Progenitor cell of endocrine pancreas (in vitro differentiated cells): Measurements from ENCODE around the gene FBXL19. TPM values are rescaled to one million over a fixed set of nuclear protein-coding genes. Genes with fewer than 3 reads are reported as not detected.
A peak's percentile ranks its signal among the peaks of the same experiment; 100 is the strongest.
"Not testable (repeated sequence)": the region's sequence is repeated elsewhere in the genome, so short reads cannot be mapped to it uniquely, and the experiment has no call there.

Source experiments
- DNase-seq: peaks from one replicate; pipeline ENCODE4 v3.0.0; 2021; ENCODE audit warnings: low spot score; ENCODE audit not compliant: unreplicated experiment
- H3K27ac Mint-ChIP-seq: 2 replicates; pipeline ENCODE4 v1.8.0; 2021; ENCODE audit warnings: mild to moderate bottlenecking, moderate library complexity, mixed read lengths
- H3K27me3 Mint-ChIP-seq: 2 replicates; pipeline ENCODE4 v1.8.0; 2021; ENCODE audit warnings: mixed read lengths
- H3K36me3 Mint-ChIP-seq: 2 replicates; pipeline ENCODE4 v1.8.0; 2022; ENCODE audit warnings: mixed read lengths; ENCODE audit not compliant: insufficient read depth
- H3K4me1 Mint-ChIP-seq: 2 replicates; pipeline ENCODE4 v1.8.0; 2021; ENCODE audit warnings: low read depth, mixed read lengths
- H3K4me3 Mint-ChIP-seq: 2 replicates; pipeline ENCODE4 v1.8.0; 2021; ENCODE audit warnings: low read depth, mild to moderate bottlenecking, moderate library complexity, mixed read lengths
- H3K9me3 Mint-ChIP-seq: 2 replicates; pipeline ENCODE4 v1.8.0; 2021; ENCODE audit warnings: low read depth, mixed read lengths
- total RNA-seq: library from RNA; stranded (reverse); gene quantifications from 2 replicates; pipeline ENCODE4 v1.2.1, GENCODE V29; 2021
- TF ChIP-seq, protein P1 (sequence below): fragments of 200-600 bp; sonication (generic); IDR thresholded peaks from one replicate; pipeline ENCODE4 v1.5.0; 2021; ENCODE audit warnings: antibody characterized with exemption, mild to moderate bottlenecking; ENCODE audit not compliant: unreplicated experiment

The FBXL19 gene
- total RNA-seq, 1 donor from 2014 or later, result 65.6 TPM

DNA sequence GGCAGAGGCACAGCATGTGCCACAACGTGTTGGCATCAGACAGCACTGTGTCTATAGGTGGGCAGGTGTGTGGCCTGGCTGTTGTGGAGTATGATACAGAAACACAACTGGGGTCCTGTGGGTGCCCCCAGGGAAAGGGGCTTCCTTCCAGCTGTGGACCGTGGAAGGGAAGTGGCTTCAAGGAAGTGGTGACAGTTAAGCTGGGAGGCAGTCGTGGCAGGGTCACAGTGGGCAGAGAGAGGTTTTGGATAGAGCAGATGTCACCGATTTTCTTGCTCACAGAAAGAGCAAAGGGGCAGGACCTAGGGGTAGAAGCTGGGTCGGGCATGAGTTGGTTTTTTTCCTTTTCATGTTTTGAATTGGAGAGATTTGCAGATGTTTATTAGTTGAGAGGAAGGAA lies 14.3 kb downstream of the FBXL19 start:
- H3K4me3 Mint-ChIP-seq, result no peak overlapping the region

DNA sequence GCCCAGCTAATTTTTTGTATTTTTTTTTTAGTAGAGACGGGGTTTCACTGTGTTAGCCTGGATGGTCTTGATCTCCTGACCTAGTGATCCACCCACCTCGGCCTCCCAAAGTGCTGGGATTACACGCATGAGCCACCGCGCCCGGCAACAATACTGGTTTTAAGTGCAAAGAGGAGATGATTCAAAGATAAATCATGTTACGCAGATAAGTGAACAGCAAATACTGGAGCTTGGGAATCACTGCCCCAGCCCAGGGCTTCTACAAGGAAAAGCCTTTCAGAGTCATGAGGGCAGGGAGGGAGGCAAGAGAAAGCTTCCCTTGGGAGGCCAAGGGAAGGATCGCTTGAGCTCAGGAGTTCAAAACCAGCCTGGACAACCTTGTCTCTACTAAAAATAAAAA lies 16.2 kb downstream of the FBXL19 start:
- not testable (repeated sequence) for H3K4me1 Mint-ChIP-seq, DNase-seq, H3K27ac Mint-ChIP-seq, H3K9me3 Mint-ChIP-seq, H3K4me3 Mint-ChIP-seq, H3K27me3 Mint-ChIP-seq
- peaks cover 30% of the 10 kb centered on the region for H3K36me3 Mint-ChIP-seq

More for the DNA sequence above, 14.3 kb downstream of the FBXL19 start:
- Mint-ChIP-seq H3K27me3 (no peaks in the 10 kb centered on the region), H3K27ac (peak overlapping the region; percentile 12), H3K36me3 (peaks cover 20% of the 10 kb centered on the region), H3K4me1 (no peaks in the 10 kb centered on the region), H3K9me3 (no peaks in the 10 kb centered on the region)
- TF ChIP-seq, protein P1, sequence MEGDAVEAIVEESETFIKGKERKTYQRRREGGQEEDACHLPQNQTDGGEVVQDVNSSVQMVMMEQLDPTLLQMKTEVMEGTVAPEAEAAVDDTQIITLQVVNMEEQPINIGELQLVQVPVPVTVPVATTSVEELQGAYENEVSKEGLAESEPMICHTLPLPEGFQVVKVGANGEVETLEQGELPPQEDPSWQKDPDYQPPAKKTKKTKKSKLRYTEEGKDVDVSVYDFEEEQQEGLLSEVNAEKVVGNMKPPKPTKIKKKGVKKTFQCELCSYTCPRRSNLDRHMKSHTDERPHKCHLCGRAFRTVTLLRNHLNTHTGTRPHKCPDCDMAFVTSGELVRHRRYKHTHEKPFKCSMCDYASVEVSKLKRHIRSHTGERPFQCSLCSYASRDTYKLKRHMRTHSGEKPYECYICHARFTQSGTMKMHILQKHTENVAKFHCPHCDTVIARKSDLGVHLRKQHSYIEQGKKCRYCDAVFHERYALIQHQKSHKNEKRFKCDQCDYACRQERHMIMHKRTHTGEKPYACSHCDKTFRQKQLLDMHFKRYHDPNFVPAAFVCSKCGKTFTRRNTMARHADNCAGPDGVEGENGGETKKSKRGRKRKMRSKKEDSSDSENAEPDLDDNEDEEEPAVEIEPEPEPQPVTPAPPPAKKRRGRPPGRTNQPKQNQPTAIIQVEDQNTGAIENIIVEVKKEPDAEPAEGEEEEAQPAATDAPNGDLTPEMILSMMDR, result no peak
- DNase-seq, result no peak

DNA sequence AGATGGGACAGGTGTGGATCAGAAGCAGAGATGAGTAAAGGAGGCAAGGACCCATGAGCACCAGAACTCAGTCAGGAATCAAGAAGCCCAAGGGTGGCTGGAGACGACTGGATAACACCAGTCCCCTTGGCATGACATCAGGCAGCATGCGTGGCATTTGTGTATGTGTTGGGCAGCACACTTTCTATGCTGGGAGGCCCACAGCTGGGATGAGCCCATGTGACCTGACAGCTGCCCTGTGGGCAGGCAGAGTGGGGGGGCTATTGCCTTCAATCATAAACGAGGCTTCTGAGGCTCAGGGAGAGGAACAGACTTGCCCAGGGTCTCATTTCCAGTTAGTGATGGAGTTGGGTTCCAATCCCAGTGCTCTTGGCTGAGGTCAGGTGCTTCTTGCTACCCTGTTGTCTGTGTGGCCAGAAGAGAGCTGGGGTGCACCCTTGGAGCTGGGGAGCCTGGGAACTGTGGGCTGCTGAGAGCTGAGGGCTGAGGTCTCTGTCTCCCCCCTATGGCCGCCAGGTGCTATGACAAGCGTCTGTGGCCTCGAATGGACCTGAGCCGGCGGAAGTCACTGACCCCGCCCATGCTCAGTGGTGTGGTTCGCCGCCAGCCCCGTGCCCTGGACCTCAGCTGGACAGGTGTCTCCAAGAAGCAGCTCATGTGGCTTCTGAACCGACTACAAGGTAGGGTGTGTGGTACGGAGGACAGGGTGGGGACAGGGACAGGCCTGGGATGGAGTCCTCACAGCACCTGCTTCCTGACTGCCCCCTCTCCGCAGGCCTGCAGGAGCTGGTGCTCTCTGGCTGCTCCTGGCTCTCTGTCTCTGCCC lies 18.4 kb downstream of the FBXL19 start:
- DNase-seq, result peak; percentile 48
- no peak overlapping the region for H3K4me3 Mint-ChIP-seq
- no peaks in the 10 kb centered on the region for H3K9me3 Mint-ChIP-seq
- H3K36me3 Mint-ChIP-seq, result peaks cover 27% of the 10 kb centered on the region
- H3K27me3 Mint-ChIP-seq, result no peaks in the 10 kb centered on the region
- TF ChIP-seq, protein P1, result peak; percentile 77
- H3K4me1 Mint-ChIP-seq, result peaks cover 1% of the 10 kb centered on the region
- H3K27ac Mint-ChIP-seq, result no peak overlapping the region

DNA sequence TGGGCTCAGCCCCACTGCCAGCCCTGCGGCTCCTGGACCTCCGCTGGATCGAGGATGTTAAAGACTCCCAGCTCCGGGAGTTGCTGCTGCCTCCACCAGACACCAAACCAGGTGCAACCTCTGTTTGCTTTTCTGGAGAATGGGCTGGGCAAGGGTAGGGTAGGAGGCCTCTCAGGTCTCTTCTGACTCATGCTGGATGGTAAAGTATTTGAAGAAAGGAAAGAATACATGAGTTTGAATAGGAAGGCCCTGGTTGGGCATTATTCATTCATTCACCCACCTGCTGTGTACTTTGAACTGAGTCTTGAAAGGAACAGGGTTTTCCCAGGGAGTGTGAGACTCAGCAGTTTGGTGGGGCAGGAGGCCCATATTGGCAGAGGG lies 19.0 kb downstream of the FBXL19 start:
- DNase-seq, result no peak
- H3K27me3 Mint-ChIP-seq, result no peaks in the 10 kb centered on the region
- no peaks in the 10 kb centered on the region for H3K9me3 Mint-ChIP-seq
- TF ChIP-seq, protein P1, result no peak
- peaks cover 1% of the 10 kb centered on the region for H3K4me1 Mint-ChIP-seq
- no peak overlapping the region for H3K27ac Mint-ChIP-seq
- peaks cover 27% of the 10 kb centered on the region for H3K36me3 Mint-ChIP-seq
- H3K4me3 Mint-ChIP-seq, result no peak overlapping the region

DNA sequence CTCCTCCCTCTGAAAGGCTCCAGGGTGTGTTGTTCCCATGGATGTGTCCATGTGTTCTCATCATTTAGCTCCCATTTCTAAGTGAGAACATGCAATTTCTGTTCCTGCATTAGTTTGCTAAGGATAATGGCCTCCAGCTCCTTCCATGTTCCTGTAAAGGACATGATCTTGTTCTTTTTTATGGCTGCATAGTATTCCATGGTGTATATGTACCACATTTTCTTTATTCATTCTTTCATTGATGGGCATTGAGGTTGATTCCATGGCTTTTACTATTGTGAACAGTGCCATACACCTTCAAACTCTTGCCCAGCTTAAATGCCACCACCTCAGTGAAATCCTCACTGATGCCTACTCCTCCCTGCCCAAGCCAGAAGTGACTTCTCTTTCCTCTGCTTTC lies 21.0 kb downstream of the FBXL19 start:
- peaks cover 5% of the 10 kb centered on the region for H3K4me1 Mint-ChIP-seq
- no peaks in the 10 kb centered on the region for H3K9me3 Mint-ChIP-seq
- TF ChIP-seq, protein P1, result no peak
- H3K27me3 Mint-ChIP-seq, result no peaks in the 10 kb centered on the region
- DNase-seq, result no peak
- no peak overlapping the region for H3K27ac Mint-ChIP-seq
- H3K4me3 Mint-ChIP-seq, result no peak overlapping the region
- H3K36me3 Mint-ChIP-seq, result peaks cover 24% of the 10 kb centered on the region
